Activated CD8-positive, alpha-beta T cell treated with anti-CD3 and anti-CD28 coated beads for 36 hours (primary cell): ENCODE data around the gene TRABD2A. TPM values are rescaled to one million over a fixed set of nuclear protein-coding genes. Genes with fewer than 3 reads are reported as not detected.

ENCODE experiments used
- ATAC-seq: fragments of 200-7000 bp; cut with Tn5 transposase; one replicate; pipeline ENCODE4 v1.10.0; 2021; ENCODE audit warnings: mild to moderate bottlenecking, moderate library complexity
- CTCF ChIA-PET: fragments of 350-600 bp; sonication (Branson Sonifier 250); formaldehyde crosslinking; loops from one replicate; lab custom pipeline; 2021; ENCODE audit warnings: antibody characterized with exemption; lab: Charles Lee
- POLR2A ChIA-PET: fragments of 350-600 bp; sonication (Branson Sonifier 250); formaldehyde crosslinking; loops from one replicate; lab custom pipeline; 2021; ENCODE audit warnings: antibody characterized with exemption; lab: Charles Lee
- DNase-seq: peaks from one replicate; pipeline ENCODE4 v3.0.0-alpha.2; 2020
- H3K27ac Mint-ChIP-seq: one replicate; pipeline ENCODE4 v1.8.0; 2021; ENCODE audit warnings: mild to moderate bottlenecking, mixed read lengths
- H3K27me3 Mint-ChIP-seq: one replicate; pipeline ENCODE4 v1.8.0; 2021; ENCODE audit warnings: mixed read lengths
- H3K36me3 Mint-ChIP-seq: one replicate; pipeline ENCODE4 v1.8.0; 2021; ENCODE audit warnings: low read depth, mixed read lengths
- H3K4me1 Mint-ChIP-seq: one replicate; pipeline ENCODE4 v1.8.0; 2021; ENCODE audit warnings: low read depth, mixed read lengths
- H3K4me3 Mint-ChIP-seq: one replicate; pipeline ENCODE4 v1.8.0; 2021; ENCODE audit warnings: mild to moderate bottlenecking, moderate library complexity, mixed read lengths
- H3K9me3 Mint-ChIP-seq: one replicate; pipeline ENCODE4 v1.8.0; 2021; ENCODE audit warnings: mixed read lengths
- intact Hi-C: fragments of 100-400 bp; cut with micrococcal nuclease; formaldehyde crosslinking; loops from one replicate; pipeline ENCODE4 v1.10.0; 2022
- total RNA-seq, 2 experiments: library from RNA; stranded (reverse); gene quantifications; one replicate each; pipeline ENCODE4 v1.2.3, GENCODE V29; 2021
- TF ChIP-seq, protein P1 (sequence below): fragments of 200-600 bp; IDR thresholded peaks from one replicate; pipeline ENCODE4 v1.8.0; 2022; ENCODE audit warnings: antibody characterized with exemption, mild to moderate bottlenecking

The TRABD2A gene
- total RNA-seq, 2 experiments from 2014 or later, result 56.3 to 56.4 TPM

DNA sequence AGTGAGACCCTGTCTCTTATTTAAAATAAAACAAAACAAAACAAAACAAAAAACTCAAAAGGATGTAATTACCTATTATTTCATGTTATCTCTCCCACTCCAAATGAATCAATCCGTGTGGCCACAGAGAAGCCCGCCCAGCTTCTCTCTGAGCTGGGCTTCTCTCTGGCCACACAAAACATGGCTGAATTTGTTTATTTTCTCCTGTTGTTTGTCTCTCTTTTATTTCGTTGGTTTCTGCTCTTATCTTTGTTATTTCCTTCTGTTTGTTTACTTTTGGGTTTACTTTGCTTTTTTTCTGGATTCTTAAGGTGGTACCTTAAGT is 1.5 kb upstream of the TRABD2A start:
- H3K4me1 Mint-ChIP-seq, result peaks cover 56% of the 10 kb centered on the region
- no peaks in the 10 kb centered on the region for H3K9me3 Mint-ChIP-seq

DNA sequence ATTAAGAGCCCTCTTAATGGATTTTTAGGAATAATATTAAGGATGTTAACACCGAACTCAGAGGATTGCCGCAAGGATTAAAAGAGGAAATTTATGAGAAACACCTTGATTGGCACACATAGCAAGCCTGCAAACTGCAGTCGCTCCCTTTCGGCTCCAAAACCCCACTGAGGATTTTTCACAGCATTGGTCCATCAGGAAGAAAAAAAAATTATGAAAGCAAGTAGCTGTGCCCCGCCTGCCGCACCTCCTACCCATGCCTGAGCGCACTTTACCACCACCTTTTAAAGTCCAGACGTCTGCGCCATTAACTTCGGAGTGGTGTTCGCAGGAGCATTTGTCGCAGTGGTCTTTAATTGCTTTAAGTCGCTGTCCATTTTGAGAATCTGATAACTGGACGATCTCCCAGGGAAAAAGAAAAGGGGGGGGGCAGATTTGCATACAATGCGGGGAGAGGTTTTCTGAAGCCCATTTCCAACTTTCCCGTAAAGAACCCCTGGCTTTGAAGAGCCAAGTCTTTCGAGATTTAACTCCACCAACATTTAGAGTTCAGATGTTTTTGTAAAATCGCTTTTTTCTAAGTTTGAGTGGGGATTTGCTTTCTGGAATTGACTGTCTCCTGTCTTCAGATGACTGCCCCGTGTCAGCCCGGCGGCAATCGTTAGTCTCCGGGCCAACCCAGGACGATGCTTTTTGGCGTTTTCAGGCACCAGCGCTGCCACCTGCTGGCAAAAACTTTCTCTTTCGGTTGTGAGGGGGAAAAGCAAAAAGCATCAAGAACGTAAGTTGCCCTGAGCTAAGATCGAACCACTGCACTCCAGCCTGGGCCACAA is 913 bp upstream of the TRABD2A start:
- Mint-ChIP-seq H3K4me1 (peaks cover 56% of the 10 kb centered on the region), H3K27me3 (no peaks in the 10 kb centered on the region)

More for the DNA sequence above, 1.5 kb upstream of the TRABD2A start:
- TF ChIP-seq, protein P1, sequence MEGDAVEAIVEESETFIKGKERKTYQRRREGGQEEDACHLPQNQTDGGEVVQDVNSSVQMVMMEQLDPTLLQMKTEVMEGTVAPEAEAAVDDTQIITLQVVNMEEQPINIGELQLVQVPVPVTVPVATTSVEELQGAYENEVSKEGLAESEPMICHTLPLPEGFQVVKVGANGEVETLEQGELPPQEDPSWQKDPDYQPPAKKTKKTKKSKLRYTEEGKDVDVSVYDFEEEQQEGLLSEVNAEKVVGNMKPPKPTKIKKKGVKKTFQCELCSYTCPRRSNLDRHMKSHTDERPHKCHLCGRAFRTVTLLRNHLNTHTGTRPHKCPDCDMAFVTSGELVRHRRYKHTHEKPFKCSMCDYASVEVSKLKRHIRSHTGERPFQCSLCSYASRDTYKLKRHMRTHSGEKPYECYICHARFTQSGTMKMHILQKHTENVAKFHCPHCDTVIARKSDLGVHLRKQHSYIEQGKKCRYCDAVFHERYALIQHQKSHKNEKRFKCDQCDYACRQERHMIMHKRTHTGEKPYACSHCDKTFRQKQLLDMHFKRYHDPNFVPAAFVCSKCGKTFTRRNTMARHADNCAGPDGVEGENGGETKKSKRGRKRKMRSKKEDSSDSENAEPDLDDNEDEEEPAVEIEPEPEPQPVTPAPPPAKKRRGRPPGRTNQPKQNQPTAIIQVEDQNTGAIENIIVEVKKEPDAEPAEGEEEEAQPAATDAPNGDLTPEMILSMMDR, result peak; percentile 40
- no peaks in the 10 kb centered on the region for H3K27me3 Mint-ChIP-seq
- DNase-seq (no peak), ATAC-seq (peak; percentile 2)
- peaks cover 17% of the 10 kb centered on the region for H3K36me3 Mint-ChIP-seq
- POLR2A ChIA-PET, result interaction anchor here (0.7 to 4.2 kb wide), 6 partner anchors 11 to 43 kb away, joined by 3 to 56 read pairs (median 6); partner anchors contain the start of gene TMSB10
- CTCF ChIA-PET, result interaction anchor here (0.6 to 5.5 kb wide), 39 partner anchors 8 to 398 kb away, joined by 3 to 84 read pairs (median 5); partner anchors contain the start of genes DNAH6 and TMSB10
- intact Hi-C loops, result loop anchor here (2.0 to 5.0 kb wide), 2 partner anchors 35 to 42 kb away; no protein-coding TSS in a partner anchor
- peak overlapping the region; percentile 96 for H3K4me3 Mint-ChIP-seq
- peak overlapping the region; percentile 94 for H3K27ac Mint-ChIP-seq

DNA sequence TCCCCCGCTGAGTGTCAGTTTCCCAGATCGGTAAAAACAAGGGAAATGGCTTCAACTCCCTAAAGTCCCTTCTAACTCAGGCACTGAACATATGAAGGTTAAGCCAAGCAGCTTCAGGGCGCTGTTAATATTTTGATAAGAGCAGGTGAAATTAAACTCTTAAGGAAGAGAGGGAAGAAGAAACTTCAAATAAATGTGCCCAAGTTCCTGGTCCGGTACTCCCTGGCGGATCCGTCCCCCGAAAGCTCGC is 564 bp downstream of the TRABD2A start:
- no peaks in the 10 kb centered on the region for H3K27me3 Mint-ChIP-seq
- peaks cover 1% of the 10 kb centered on the region for H3K9me3 Mint-ChIP-seq
- ATAC-seq (no peak), DNase-seq (no peak)
- H3K27ac Mint-ChIP-seq, result peak overlapping the region; percentile 94
- ChIA-PET CTCF (interaction anchor here (1.0 to 5.5 kb wide), 7 partner anchors 9 to 138 kb away, joined by 3 to 84 read pairs (median 7); no protein-coding TSS in a partner anchor), POLR2A (interaction anchor here (0.5 to 4.2 kb wide), 19 partner anchors 9 to 879 kb away, joined by 3 to 56 read pairs (median 5); partner anchors contain the start of gene TMSB10)
- TF ChIP-seq, protein P1, result no peak
- H3K4me3 Mint-ChIP-seq, result peak overlapping the region; percentile 96
- H3K4me1 Mint-ChIP-seq, result peaks cover 59% of the 10 kb centered on the region
- peaks cover 34% of the 10 kb centered on the region for H3K36me3 Mint-ChIP-seq
- intact Hi-C loops, result loop anchor here (2.0 to 5.0 kb wide), 2 partner anchors 33 to 386 kb away; no protein-coding TSS in a partner anchor

More for the DNA sequence above, 913 bp upstream of the TRABD2A start:
- no peaks in the 10 kb centered on the region for H3K9me3 Mint-ChIP-seq
- TF ChIP-seq, protein P1, result peak; percentile 72
- peak overlapping the region; percentile 94 for H3K27ac Mint-ChIP-seq
- peak overlapping the region; percentile 96 for H3K4me3 Mint-ChIP-seq
- ChIA-PET CTCF (interaction anchor here (0.6 to 5.5 kb wide), 41 partner anchors 8 to 398 kb away, joined by 3 to 84 read pairs (median 5); partner anchors contain the start of genes DNAH6 and TMSB10), POLR2A (interaction anchor here (0.7 to 4.2 kb wide), 13 partner anchors 11 to 111 kb away, joined by 3 to 56 read pairs (median 5); partner anchors contain the start of gene TMSB10)
- ATAC-seq, result peak; percentile 73
- peak; percentile 95 for DNase-seq
- H3K36me3 Mint-ChIP-seq, result peaks cover 20% of the 10 kb centered on the region
- intact Hi-C loops, result loop anchor here (2.0 to 5.0 kb wide), 3 partner anchors 34 to 387 kb away; no protein-coding TSS in a partner anchor

DNA sequence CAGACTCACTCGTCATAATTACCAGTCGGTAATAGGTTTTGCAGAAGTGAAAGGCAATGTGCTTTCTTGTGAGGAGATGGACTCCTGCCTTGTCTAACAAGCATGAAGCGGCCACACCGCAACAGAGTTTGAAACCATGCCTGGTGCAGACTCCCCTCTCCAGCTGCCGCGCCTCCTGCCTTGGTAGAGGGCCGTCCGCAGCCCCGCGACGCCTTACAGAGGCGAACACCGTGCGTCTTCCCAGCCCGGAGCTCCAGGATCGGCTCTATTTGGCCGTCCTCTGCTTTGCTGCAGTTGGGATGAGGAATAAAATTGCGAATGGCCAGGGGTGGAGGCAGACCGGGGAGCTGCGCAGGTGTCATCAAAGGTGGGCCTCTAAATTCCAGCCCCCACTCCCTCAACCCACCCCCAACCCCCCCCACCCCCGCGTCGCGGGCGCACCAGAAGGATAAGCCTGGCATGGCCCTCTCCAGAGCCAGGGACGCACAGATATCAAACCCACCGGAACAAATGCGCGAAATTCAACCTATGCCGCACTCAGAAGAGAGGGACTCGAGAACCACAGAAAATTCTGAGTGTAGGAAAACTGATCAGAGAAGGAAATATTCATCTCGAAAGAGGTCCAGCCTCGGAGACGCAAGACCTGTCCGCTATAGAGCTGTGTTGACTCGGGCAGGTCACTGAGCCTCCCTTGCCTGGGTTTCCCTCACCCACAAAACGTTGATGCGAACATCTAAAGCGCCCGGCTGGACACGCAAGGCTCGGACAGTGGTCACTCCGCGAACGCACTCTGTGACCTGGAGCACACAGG is 1.1 kb downstream of the TRABD2A start:
- CTCF ChIA-PET, result interaction anchor here (1.0 to 5.5 kb wide), 7 partner anchors 9 to 139 kb away, joined by 3 to 84 read pairs (median 3); no protein-coding TSS in a partner anchor
- POLR2A ChIA-PET, result interaction anchor here (0.6 to 4.2 kb wide), 18 partner anchors 8 to 878 kb away, joined by 3 to 56 read pairs (median 4); partner anchors contain the start of gene TMSB10
- peak; percentile 47 for DNase-seq
- Mint-ChIP-seq H3K4me1 (peaks cover 60% of the 10 kb centered on the region), H3K27me3 (no peaks in the 10 kb centered on the region), H3K9me3 (peaks cover 3% of the 10 kb centered on the region), H3K4me3 (peak overlapping the region; percentile 96), H3K27ac (peak overlapping the region; percentile 94), H3K36me3 (peaks cover 39% of the 10 kb centered on the region)
- intact Hi-C loops, result loop anchor here (2.0 to 5.0 kb wide), 2 partner anchors 32 to 385 kb away; no protein-coding TSS in a partner anchor
- TF ChIP-seq, protein P1, result no peak
- ATAC-seq, result no peak
